SK-N-SH (cell line): ENCODE results near the gene FSHR. TPM values are rescaled to one million over a fixed set of nuclear protein-coding genes. Genes with fewer than 3 reads are reported as not detected.

Experiments used
- CTCF ChIA-PET: fragments of 300-600, 350-600 bp; formaldehyde crosslinking; extraction: SDS; loops from one replicate; lab custom pipeline; 2021; lab: Yijun Ruan, JAX
- POLR2A ChIA-PET: fragments of 350-600 bp; sonication (Branson Sonifier 250); formaldehyde crosslinking; extraction: SDS; loops from one replicate; lab custom pipeline; 2020; ENCODE audit warnings: antibody characterized with exemption, inconsistent platforms; lab: Yijun Ruan, JAX
- DNase-seq: peaks from one replicate; pipeline ENCODE4 v3.0.0; 2012
- H2AFZ ChIP-seq: fragments of 200-600 bp; sonication (generic); 2 replicates; pipeline ENCODE4 v1.8.1; 2016; ENCODE audit warnings: antibody characterized with exemption, mild to moderate bottlenecking, low read depth
- H3F3A ChIP-seq: fragments of 200-600 bp; sonication (generic); replicated peaks from 2 replicates; pipeline ENCODE3; 2016; ENCODE audit warnings: antibody characterized with exemption, mild to moderate bottlenecking; ENCODE audit not compliant: insufficient read depth
- H3K27ac ChIP-seq, 2 experiments: fragments of 200-500 bp in 1 of 2; fragments of 200-600 bp in 1 of 2; sonication (Bioruptor generic) in 1 of 2; sonication (generic), shearing (Covaris generic) in 1 of 2; 2 replicates each; pipeline versions ENCODE4 v1.5.1 to v1.6.1; 2014 to 2016; ENCODE audit warnings: low read depth in 2 of 2, inconsistent platforms in 1 of 2, low read length in 1 of 2, mild to moderate bottlenecking in 1 of 2, mixed read lengths in 1 of 2
- H3K27me3 ChIP-seq: fragments of 200-600 bp; sonication (generic), shearing (Covaris generic); 2 replicates; pipeline ENCODE4 v1.6.1; 2016; ENCODE audit warnings: mixed run types; ENCODE audit not compliant: insufficient read depth
- H3K36me3 ChIP-seq, 2 experiments: fragments of 200-500 bp in 1 of 2; fragments of 200-600 bp in 1 of 2; sonication (Bioruptor generic) in 1 of 2; sonication (generic) in 1 of 2; replicated peaks in 1 of 2; 2 replicates each; pipeline versions ENCODE3 to v1.5.1; 2014 to 2016; ENCODE audit warnings: low read length in 1 of 2, mild to moderate bottlenecking in 1 of 2; ENCODE audit not compliant: insufficient read depth in 2 of 2, control insufficient read depth in 1 of 2
- H3K4me1 ChIP-seq, 2 experiments: fragments of 200-500 bp in 1 of 2; fragments of 200-600 bp in 1 of 2; sonication (Bioruptor generic) in 1 of 2; sonication (generic), shearing (Covaris generic) in 1 of 2; 2 replicates each; pipeline versions ENCODE4 v1.5.1 to v1.6.1; 2014 to 2016; ENCODE audit warnings: low read depth in 1 of 2, low read length in 1 of 2, mixed run types in 1 of 2; ENCODE audit not compliant: insufficient read depth in 2 of 2, control insufficient read depth in 1 of 2
- H3K4me2 ChIP-seq: fragments of 200-600 bp; sonication (generic), shearing (Covaris generic); 2 replicates; pipeline ENCODE4 v1.6.1; 2017; ENCODE audit warnings: mixed run types
- H3K4me3 ChIP-seq, 2 experiments: fragments of 200-500 bp in 1 of 2; fragments of 200-600 bp in 1 of 2; sonication (Bioruptor generic) in 1 of 2; sonication (generic), shearing (Covaris generic) in 1 of 2; 2 replicates each; pipeline versions ENCODE4 v1.5.1 to v1.8.1; 2014 to 2016; ENCODE audit warnings: low read depth in 2 of 2, inconsistent platforms in 1 of 2, low read length in 1 of 2, mild to moderate bottlenecking in 1 of 2, mixed read lengths in 1 of 2, moderate library complexity in 1 of 2
- H3K79me2 ChIP-seq: fragments of 200-600 bp; sonication (generic); 2 replicates; pipeline ENCODE4 v1.8.1; 2017; ENCODE audit warnings: mild to moderate bottlenecking; ENCODE audit not compliant: insufficient read depth
- H3K9ac ChIP-seq: fragments of 200-600 bp; sonication (generic); 2 replicates; pipeline ENCODE4 v1.6.1; 2017; ENCODE audit warnings: mixed run types
- H3K9me2 ChIP-seq: fragments of 200-600 bp; sonication (generic); 2 replicates; pipeline ENCODE4 v1.6.1; 2017; ENCODE audit warnings: mixed run types
- H3K9me3 ChIP-seq: fragments of 200-600 bp; sonication (generic); 2 replicates; pipeline ENCODE4 v1.6.1; 2017; ENCODE audit warnings: mixed run types, mild to moderate bottlenecking, moderate library complexity
- H4K20me1 ChIP-seq: fragments of 200-600 bp; sonication (generic); 2 replicates; pipeline ENCODE4 v1.6.1; 2017; ENCODE audit warnings: mild to moderate bottlenecking, mixed run types; ENCODE audit not compliant: insufficient read depth
- CHD2 ChIP-seq: fragments of 150-350 bp; IDR thresholded peaks from 2 replicates; pipeline ENCODE4 v1.6.1; 2018; ENCODE audit warnings: low read length; ENCODE audit not compliant: partially characterized antibody
- FOXM1 ChIP-seq: IDR thresholded peaks from 2 replicates; pipeline ENCODE4 v1.4.0; 2012; ENCODE audit warnings: low read depth, mild to moderate bottlenecking
- GATA2 ChIP-seq: sonication (generic); formaldehyde crosslinking; IDR thresholded peaks from 2 replicates; pipeline ENCODE4 v1.5.0; 2020; ENCODE audit warnings: mild to moderate bottlenecking, missing genetic modification reagents
- JUND ChIP-seq: IDR thresholded peaks from 2 replicates; pipeline ENCODE4 v1.4.0; 2012
- MEF2A ChIP-seq: IDR thresholded peaks from 2 replicates; pipeline ENCODE4 v1.4.0; 2012; ENCODE audit warnings: low read depth, borderline replicate concordance
- RCOR1 ChIP-seq: fragments of 150-350 bp; IDR thresholded peaks from 2 replicates; pipeline ENCODE4 v1.6.1; 2017; ENCODE audit warnings: antibody characterized with exemption, low read length
- RFX5 ChIP-seq: IDR thresholded peaks from 2 replicates; pipeline ENCODE4 v1.6.1; 2012; ENCODE audit warnings: mild to moderate bottlenecking, improper control_type of control experiment, low read length
- RXRA ChIP-seq: IDR thresholded peaks from 2 replicates; pipeline ENCODE4 v1.4.0; 2012; ENCODE audit warnings: low read depth, mild to moderate bottlenecking, borderline replicate concordance
- TEAD4 ChIP-seq: IDR thresholded peaks from 2 replicates; pipeline ENCODE4 v1.4.0; 2012; ENCODE audit warnings: mild to moderate bottlenecking, borderline replicate concordance; ENCODE audit not compliant: insufficient read depth
- USF2 ChIP-seq: fragments of 150-350 bp; IDR thresholded peaks from 2 replicates; pipeline ENCODE4 v1.6.1; 2017; ENCODE audit warnings: antibody characterized with exemption, low read length, low read depth, borderline replicate concordance
- YY1 ChIP-seq: IDR thresholded peaks from 2 replicates; pipeline ENCODE4 v1.4.0; 2012; ENCODE audit warnings: low read depth, mild to moderate bottlenecking
- WGBS: methylation state at CpG from one replicate; pipeline ENCODE4 v1.1.6; 2017; ENCODE audit warnings: low lambda C conversion rate; 5-methylcytosine and 5-hydroxymethylcytosine counted together
- polyA plus RNA-seq, 3 experiments: library from polyadenylated mRNA; depleted of rRNA; stranded (reverse); fragments of >200 nt; gene quantifications; 2 replicates each; pipeline ENCODE4 v1.2.3, GENCODE V29; 2012
- TF ChIP-seq, protein P1 (sequence below): IDR thresholded peaks from 2 replicates; pipeline ENCODE4; 2012
- TF ChIP-seq, protein P2 (sequence below): fragments of 150-350 bp; IDR thresholded peaks from 2 replicates; pipeline ENCODE4 v1.6.1; 2016; ENCODE audit warnings: mild to moderate bottlenecking, low read depth, low read length
- TF ChIP-seq, protein P3 (sequence below): IDR thresholded peaks from 2 replicates; pipeline ENCODE4 v1.4.0; 2012; ENCODE audit warnings: low read depth, borderline replicate concordance

The FSHR gene
- polyA plus RNA-seq, 1 of the 3 experiments (the other 2 are of a cell fraction), result not detected

DNA sequence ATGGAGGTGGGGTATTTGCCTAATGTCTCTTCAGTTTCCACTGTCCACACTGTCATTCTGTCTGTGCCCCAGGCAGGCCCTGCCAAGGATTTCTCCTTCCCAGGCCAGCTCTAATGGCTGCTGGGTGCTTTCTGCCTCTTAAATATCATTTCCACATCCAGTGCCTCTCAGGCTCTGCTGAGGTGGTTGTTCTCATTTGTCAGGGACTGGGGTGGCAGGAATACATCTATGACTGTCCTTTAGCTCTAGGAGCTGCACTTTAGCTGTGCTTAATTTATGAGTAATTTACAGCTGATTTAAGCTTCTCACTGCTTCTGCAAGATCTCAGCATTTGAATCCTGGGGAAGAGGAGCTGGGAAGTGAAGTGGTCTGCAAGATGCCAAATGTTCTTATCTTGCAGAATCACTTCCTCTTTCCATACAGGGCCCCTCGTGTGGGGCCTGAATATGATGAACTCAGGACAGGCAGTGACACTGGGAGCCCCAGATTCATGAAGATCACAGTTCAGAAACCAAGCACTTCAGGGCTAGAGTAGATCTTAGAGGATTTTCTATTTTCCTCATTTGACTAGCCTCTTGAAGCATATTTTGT lies 150.2 kb downstream of the FSHR start (continued):
- no peak for TF ChIP-seq USF2
- TF ChIP-seq, all 33 proteins: peak for 0

GRCh38 chr2:49003201-49003600 lies 151.1 kb downstream of the FSHR start:
- H3K9me2 ChIP-seq, result no peaks in the 10 kb centered on the region
- H3K27ac ChIP-seq, result no peak overlapping the region
- H4K20me1 ChIP-seq, result no peaks in the 10 kb centered on the region
- no peaks in the 10 kb centered on the region for H3F3A ChIP-seq
- H3K27me3 ChIP-seq, result no peaks in the 10 kb centered on the region
- no peaks in the 10 kb centered on the region for H3K9me3 ChIP-seq
- H3K4me3 ChIP-seq, result no peak overlapping the region
- H3K4me2 ChIP-seq, result no peak overlapping the region
- H3K36me3 ChIP-seq, result no peaks in the 10 kb centered on the region
- TF ChIP-seq RFX5 (no peak), JUND (no peak), RCOR1 (no peak), YY1 (no peak), CHD2 (no peak), RXRA (no peak), MEF2A (no peak), TEAD4 (no peak), USF2 (no peak), GATA2 (CRISPR knock-in tag) (no peak), FOXM1 (no peak)
- TF ChIP-seq, protein P1, sequence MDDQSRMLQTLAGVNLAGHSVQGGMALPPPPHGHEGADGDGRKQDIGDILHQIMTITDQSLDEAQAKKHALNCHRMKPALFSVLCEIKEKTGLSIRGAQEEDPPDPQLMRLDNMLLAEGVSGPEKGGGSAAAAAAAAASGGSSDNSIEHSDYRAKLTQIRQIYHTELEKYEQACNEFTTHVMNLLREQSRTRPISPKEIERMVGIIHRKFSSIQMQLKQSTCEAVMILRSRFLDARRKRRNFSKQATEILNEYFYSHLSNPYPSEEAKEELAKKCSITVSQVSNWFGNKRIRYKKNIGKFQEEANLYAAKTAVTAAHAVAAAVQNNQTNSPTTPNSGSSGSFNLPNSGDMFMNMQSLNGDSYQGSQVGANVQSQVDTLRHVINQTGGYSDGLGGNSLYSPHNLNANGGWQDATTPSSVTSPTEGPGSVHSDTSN, result no peak
- TF ChIP-seq, protein P2, sequence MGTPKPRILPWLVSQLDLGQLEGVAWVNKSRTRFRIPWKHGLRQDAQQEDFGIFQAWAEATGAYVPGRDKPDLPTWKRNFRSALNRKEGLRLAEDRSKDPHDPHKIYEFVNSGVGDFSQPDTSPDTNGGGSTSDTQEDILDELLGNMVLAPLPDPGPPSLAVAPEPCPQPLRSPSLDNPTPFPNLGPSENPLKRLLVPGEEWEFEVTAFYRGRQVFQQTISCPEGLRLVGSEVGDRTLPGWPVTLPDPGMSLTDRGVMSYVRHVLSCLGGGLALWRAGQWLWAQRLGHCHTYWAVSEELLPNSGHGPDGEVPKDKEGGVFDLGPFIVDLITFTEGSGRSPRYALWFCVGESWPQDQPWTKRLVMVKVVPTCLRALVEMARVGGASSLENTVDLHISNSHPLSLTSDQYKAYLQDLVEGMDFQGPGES, result no peak
- TF ChIP-seq, protein P3, sequence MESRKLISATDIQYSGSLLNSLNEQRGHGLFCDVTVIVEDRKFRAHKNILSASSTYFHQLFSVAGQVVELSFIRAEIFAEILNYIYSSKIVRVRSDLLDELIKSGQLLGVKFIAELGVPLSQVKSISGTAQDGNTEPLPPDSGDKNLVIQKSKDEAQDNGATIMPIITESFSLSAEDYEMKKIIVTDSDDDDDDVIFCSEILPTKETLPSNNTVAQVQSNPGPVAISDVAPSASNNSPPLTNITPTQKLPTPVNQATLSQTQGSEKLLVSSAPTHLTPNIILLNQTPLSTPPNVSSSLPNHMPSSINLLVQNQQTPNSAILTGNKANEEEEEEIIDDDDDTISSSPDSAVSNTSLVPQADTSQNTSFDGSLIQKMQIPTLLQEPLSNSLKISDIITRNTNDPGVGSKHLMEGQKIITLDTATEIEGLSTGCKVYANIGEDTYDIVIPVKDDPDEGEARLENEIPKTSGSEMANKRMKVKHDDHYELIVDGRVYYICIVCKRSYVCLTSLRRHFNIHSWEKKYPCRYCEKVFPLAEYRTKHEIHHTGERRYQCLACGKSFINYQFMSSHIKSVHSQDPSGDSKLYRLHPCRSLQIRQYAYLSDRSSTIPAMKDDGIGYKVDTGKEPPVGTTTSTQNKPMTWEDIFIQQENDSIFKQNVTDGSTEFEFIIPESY, result no peak
- ChIA-PET POLR2A (no interaction called here), CTCF (interaction anchor here (0.9 kb wide), 1 partner anchor 12 kb away, joined by 3 read pairs; no protein-coding TSS in a partner anchor)
- no peak overlapping the region for H2AFZ ChIP-seq
- H3K9ac ChIP-seq, result no peak overlapping the region
- WGBS, result 27% methylated on average over 5 of the region's 5 CpGs
- no peak for DNase-seq
- H3K79me2 ChIP-seq, result no peaks in the 10 kb centered on the region
- peaks cover 0 to 3% of the 10 kb centered on the region in 2 experiments; a peak in 1 of 4 replicates for H3K4me1 ChIP-seq
